Retinal pigment epithelial cell (primary cell): ENCODE measurements around the gene GARIN5A.

Source experiments
- DNase-seq: peaks from one replicate; pipeline ENCODE4 v3.0.0-alpha.2; 2010; ENCODE audit warnings: low read depth
- H3K4me3 ChIP-seq: 2 replicates; pipeline ENCODE4 v1.5.1; 2011; ENCODE audit warnings: mild to moderate bottlenecking, low read length, control low read depth, moderate library complexity
- CTCF ChIP-seq: conservative IDR thresholded peaks from 2 replicates; pipeline ENCODE4 v1.5.1; 2011; ENCODE audit warnings: low read depth, low read length, control low read depth, inconsistent platforms

GARIN5A gene

GRCh38 chr19:50507376-50507775 lies 30.7 kb upstream of the GARIN5A start:
- TF ChIP-seq CTCF: no peak
- H3K4me3 ChIP-seq: no peak overlapping the region
- DNase-seq: no peak

- TF ChIP-seq CTCF: no peak
- no peak overlapping the region for H3K4me3 ChIP-seq
- DNase-seq: no peak
These were observed 30.1 kb upstream of the GARIN5A start for GRCh38 chr19:50506700-50507099.

- DNase-seq: no peak
- no peak overlapping the region for H3K4me3 ChIP-seq
- no peak for TF ChIP-seq CTCF
These were observed 29.4 kb upstream of the GARIN5A start for GRCh38 chr19:50505856-50506611.

- H3K4me3 ChIP-seq: no peak overlapping the region
- no peak for TF ChIP-seq CTCF
- DNase-seq: no peak
These were observed 25.2 kb upstream of the GARIN5A start for GRCh38 chr19:50501568-50502475.

GRCh38 chr19:50501186-50501567 lies 24.5 kb upstream of the GARIN5A start:
- no peak overlapping the region for H3K4me3 ChIP-seq
- no peak for TF ChIP-seq CTCF
- DNase-seq: no peak

GRCh38 chr19:50500753-50501151 lies 24.1 kb upstream of the GARIN5A start:
- H3K4me3 ChIP-seq: no peak overlapping the region
- no peak for DNase-seq
- TF ChIP-seq CTCF: no peak
